IMR-90 (cell line): ENCODE data around the gene CAMTA1. TPM values are rescaled to one million over a fixed set of nuclear protein-coding genes. Genes with fewer than 3 reads are reported as not detected.
"Not testable (repeated sequence)": the region's sequence is repeated elsewhere in the genome, so short reads cannot be mapped to it uniquely, and the experiment has no call there.

Experiments used
- ATAC-seq: fragments of 200-7000 bp; cut with Tn5 transposase; 2 replicates; pipeline ENCODE4 v1.9.1; 2020; ENCODE audit warnings: low read depth, mild to moderate bottlenecking, moderate library complexity
- BruUV-seq: library from RNA; stranded (reverse); fragments of 400-500 nt; replicated peaks from 2 replicates; lab custom pipeline; 2021; lab: Mats Ljungman, UMichigan
- CTCF ChIA-PET: fragments of 300-600 bp; formaldehyde crosslinking; extraction: SDS; loops from one replicate; lab custom pipeline; 2021; ENCODE audit warnings: antibody characterized with exemption; lab: Yijun Ruan, JAX
- POLR2A ChIA-PET: fragments of 300-600 bp; sonication (Branson Sonifier 250); formaldehyde crosslinking; loops from one replicate; lab custom pipeline; 2022; ENCODE audit warnings: antibody characterized with exemption; ENCODE audit not compliant: unreplicated experiment; lab: Charles Lee
- DNase-seq: peaks from one replicate; pipeline ENCODE4 v3.0.0; 2013
- H2AFZ ChIP-seq: replicated peaks from 2 replicates; pipeline ENCODE3; 2013; ENCODE audit warnings: low read length, mild to moderate bottlenecking; ENCODE audit not compliant: poor library complexity
- H2AK5ac ChIP-seq: 2 replicates; pipeline ENCODE4 v1.6.1; 2013; ENCODE audit warnings: low read depth, low read length, inconsistent platforms
- H2AK9ac ChIP-seq: replicated peaks from 2 replicates; pipeline ENCODE3; 2013; ENCODE audit warnings: mild to moderate bottlenecking, low read depth, low read length, moderate library complexity; ENCODE audit not compliant: poor library complexity
- H2BK120ac ChIP-seq: 2 replicates; pipeline ENCODE4 v1.6.1; 2013; ENCODE audit warnings: low read depth, low read length, inconsistent platforms
- H2BK15ac ChIP-seq: 3 replicates; pipeline ENCODE4 v1.6.1; 2013; ENCODE audit warnings: low read depth, low read length, inconsistent platforms
- H2BK20ac ChIP-seq: 2 replicates; pipeline ENCODE4 v1.6.1; 2013; ENCODE audit warnings: low read depth, mild to moderate bottlenecking, inconsistent platforms, low read length, moderate library complexity
- H2BK5ac ChIP-seq: 2 replicates; pipeline ENCODE4 v1.6.1; 2013; ENCODE audit warnings: mild to moderate bottlenecking, low read depth, low read length, inconsistent platforms; ENCODE audit not compliant: poor library complexity, severe bottlenecking
- H3K14ac ChIP-seq: replicated peaks from 2 replicates; pipeline ENCODE4 v1.6.1; 2013; ENCODE audit warnings: low read depth, low read length, inconsistent platforms
- H3K18ac ChIP-seq: 2 replicates; pipeline ENCODE4 v1.6.1; 2013; ENCODE audit warnings: low read depth, low read length, control low read depth
- H3K23ac ChIP-seq: 2 replicates; pipeline ENCODE4 v1.6.1; 2013; ENCODE audit warnings: low read depth, low read length, inconsistent platforms
- H3K27ac ChIP-seq: 2 replicates; pipeline ENCODE4 v1.5.1; 2013; ENCODE audit warnings: mild to moderate bottlenecking, control low read depth, low read length; ENCODE audit not compliant: insufficient read depth
- H3K27me3 ChIP-seq: 2 replicates; pipeline ENCODE4 v1.6.1; 2013; ENCODE audit warnings: low read length; ENCODE audit not compliant: control insufficient read depth, insufficient read depth
- H3K36me3 ChIP-seq: 2 replicates; pipeline ENCODE4 v1.6.1; 2013; ENCODE audit warnings: low read length, mixed read lengths; ENCODE audit not compliant: control insufficient read depth, insufficient read depth
- H3K4ac ChIP-seq: 2 replicates; pipeline ENCODE4 v1.6.1; 2013; ENCODE audit warnings: low read depth, low read length, inconsistent platforms
- H3K4me1 ChIP-seq: 2 replicates; pipeline ENCODE4 v1.6.1; 2013; ENCODE audit warnings: low read length, mixed read lengths; ENCODE audit not compliant: control insufficient read depth, insufficient read depth
- H3K4me2 ChIP-seq: 2 replicates; pipeline ENCODE4 v1.6.1; 2013; ENCODE audit warnings: low read depth, mild to moderate bottlenecking, control low read depth, low read length, moderate library complexity
- H3K4me3 ChIP-seq: 2 replicates; pipeline ENCODE4 v1.5.1; 2013; ENCODE audit warnings: low read depth, mild to moderate bottlenecking, control low read depth, low read length, moderate library complexity; ENCODE audit not compliant: insufficient read depth
- H3K56ac ChIP-seq: 2 replicates; pipeline ENCODE4 v1.6.1; 2013; ENCODE audit warnings: low read length, inconsistent platforms; ENCODE audit not compliant: insufficient read depth; ENCODE audit errors: extremely low read depth
- H3K79me1 ChIP-seq, 2 experiments: 2 replicates each; pipeline ENCODE4 v1.6.1; 2013; ENCODE audit warnings: low read length in 2 of 2, inconsistent platforms in 1 of 2, low read depth in 1 of 2
- H3K9ac ChIP-seq: 2 replicates; pipeline ENCODE4 v1.6.1; 2013; ENCODE audit warnings: low read depth, low read length, control low read depth
- H3K9me1 ChIP-seq: 2 replicates; pipeline ENCODE4 v1.6.1; 2013; ENCODE audit warnings: low read length, inconsistent platforms; ENCODE audit not compliant: insufficient read depth
- H3K9me3 ChIP-seq: 2 replicates; pipeline ENCODE4 v1.6.1; 2013; ENCODE audit warnings: low read length; ENCODE audit not compliant: control insufficient read depth, insufficient read depth
- H4K20me1 ChIP-seq: 2 replicates; pipeline ENCODE4 v1.6.1; 2013; ENCODE audit warnings: low read length, inconsistent platforms; ENCODE audit not compliant: insufficient read depth
- H4K5ac ChIP-seq: 2 replicates; pipeline ENCODE4 v1.6.1; 2013; ENCODE audit warnings: mild to moderate bottlenecking, low read depth, low read length, control low read depth
- H4K8ac ChIP-seq, 2 experiments: 2 replicates each; pipeline ENCODE4 v1.6.1; 2013; ENCODE audit warnings: low read depth in 2 of 2, low read length in 2 of 2, control low read depth in 1 of 2, inconsistent platforms in 1 of 2
- H4K91ac ChIP-seq: 2 replicates; pipeline ENCODE4 v1.6.1; 2013; ENCODE audit warnings: low read depth, low read length, inconsistent platforms; ENCODE audit not compliant: insufficient read depth
- WGBS, 2 experiments: methylation state at CpG; one replicate each; pipeline versions ENCODE4 v1.1.5 to v1.1.7; 2013; ENCODE audit warnings: missing lambda C conversion rate in 2 of 2; ENCODE audit not compliant: insufficient read length in 1 of 2; ENCODE audit errors: extremely low coverage in 2 of 2; 5-methylcytosine and 5-hydroxymethylcytosine counted together
- dilution Hi-C: fragments of 300-500 bp; cut with HindIII; formaldehyde crosslinking; loops from one replicate; pipeline ENCODE4 v1.14.3; 2018; ENCODE audit warnings: low sequenced_read_pairs; ENCODE audit not compliant: unreplicated experiment
- in situ Hi-C: fragments of 300-500 bp; cut with MboI; formaldehyde crosslinking; loops from 3 replicates; pipeline ENCODE4 v1.14.3; 2019; ENCODE audit warnings: low sequenced_read_pairs, inconsistent platforms, mixed read lengths
- intact Hi-C: fragments of 100-400 bp; cut with micrococcal nuclease; formaldehyde crosslinking; loops from 2 replicates; pipeline ENCODE4 v1.10.0; 2022
- polyA plus RNA-seq, 3 experiments: library from polyadenylated mRNA; depleted of rRNA; stranded (reverse); fragments of >200 nt; gene quantifications; 2 replicates each; pipeline ENCODE4 v1.2.3, GENCODE V29; 2012; ENCODE audit warnings: low replicate concordance in 1 of 3
- total RNA-seq: library from RNA; depleted of rRNA; stranded (reverse); fragments of >200 nt; gene quantifications from 2 replicates; pipeline ENCODE4 v1.2.3, GENCODE V29; 2012

CAMTA1 gene
- total and polyA plus RNA-seq, 2 of the 4 experiments (the other 2 are of a cell fraction): 35.5 to 74.3 TPM

DNA sequence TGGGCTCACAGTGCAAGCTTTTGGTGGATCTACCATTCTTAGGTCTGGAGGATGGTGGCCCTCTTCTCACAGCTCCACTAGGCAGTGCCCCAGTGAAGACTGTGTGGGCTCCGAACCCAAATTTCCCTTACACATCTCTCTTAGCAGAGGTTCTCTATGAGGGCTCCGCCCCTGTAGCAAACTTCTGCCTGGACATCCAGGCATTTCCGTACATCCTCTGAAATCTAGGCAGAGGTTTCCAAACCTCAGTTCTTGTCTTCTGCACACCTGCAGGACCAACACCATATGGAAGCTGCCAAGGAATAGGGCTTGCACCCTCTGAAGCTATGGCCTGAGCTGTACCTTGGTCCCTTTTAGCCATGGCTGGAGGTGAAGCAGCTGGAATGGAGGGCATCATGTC is 1005.8 kb downstream of the CAMTA1 start:
- H4K91ac ChIP-seq, BruUV-seq, POLR2A ChIA-PET, H2AK5ac ChIP-seq, ATAC-seq, H4K8ac ChIP-seq, H3K4me1 ChIP-seq, H3K23ac ChIP-seq, H4K20me1 ChIP-seq, in situ Hi-C loops, H2AFZ ChIP-seq, H3K18ac ChIP-seq, H2BK15ac ChIP-seq, H2AK9ac ChIP-seq, H3K79me1 ChIP-seq, H3K9me3 ChIP-seq, H3K27me3 ChIP-seq, H3K9ac ChIP-seq, H2BK120ac ChIP-seq, H3K4me3 ChIP-seq, H3K14ac ChIP-seq, H3K27ac ChIP-seq, H2BK20ac ChIP-seq, H3K4me2 ChIP-seq, CTCF ChIA-PET, H3K9me1 ChIP-seq, dilution Hi-C loops, H3K56ac ChIP-seq, H4K5ac ChIP-seq, H3K4ac ChIP-seq, H2BK5ac ChIP-seq, intact Hi-C loops, DNase-seq: not testable (repeated sequence)
- WGBS, 2 experiments: no CpG with 5 or more reads among the region's 3 CpGs
- H3K36me3 ChIP-seq: peaks cover 25% of the 10 kb centered on the region
